ENCODE data around the gene SCAMP3.

SCAMP3 gene

DNA sequence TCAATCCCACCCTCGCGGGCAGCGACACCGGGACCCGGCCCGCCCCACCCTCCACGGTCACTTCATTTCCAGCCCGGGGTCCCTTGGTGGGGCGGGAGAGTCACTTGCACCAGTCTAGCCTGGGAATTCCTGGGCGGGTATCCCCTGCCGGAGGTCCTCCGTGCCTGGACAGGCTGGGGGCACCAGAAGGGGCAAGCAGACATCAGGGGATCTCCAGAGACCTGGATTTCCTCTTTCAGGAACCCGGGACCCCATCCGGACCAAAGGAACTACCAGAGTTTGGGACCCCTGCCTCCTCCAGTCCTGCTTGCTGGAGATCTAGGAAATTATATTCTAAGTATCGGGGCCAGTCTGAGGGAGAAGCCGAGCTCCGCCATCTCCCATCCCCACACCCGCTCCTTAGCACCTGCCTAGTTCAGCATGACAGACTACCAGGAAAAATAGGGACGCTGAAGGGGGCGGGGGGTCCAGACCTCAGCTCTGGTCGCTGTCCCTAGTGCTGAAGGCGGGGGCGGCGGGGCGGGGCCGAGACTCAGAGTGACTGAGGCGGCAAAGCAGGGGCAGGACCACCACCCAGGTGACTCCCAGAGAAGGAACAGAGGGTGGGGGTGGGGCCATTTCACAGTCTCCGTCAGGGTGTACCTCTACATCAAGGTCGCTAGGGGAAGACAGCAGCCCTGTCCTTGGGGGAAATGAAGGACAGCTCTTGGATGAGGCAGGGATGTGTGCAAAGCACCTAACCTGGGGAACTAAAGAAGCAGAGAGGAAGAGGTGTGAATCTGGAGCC is 15.9 kb upstream of the SCAMP3 start:
- DNase-seq (ENCODE audit: low read depth) = no peak
- H3K4me3 ChIP-seq (ENCODE audit: low read depth, low read length) = peak overlapping the region; percentile 60
- TF ChIP-seq CTCF (IDR thresholded peaks at IDR 0.05; ENCODE audit: low read depth, low read length, missing control alignments) = peak; percentile 44
- in situ Hi-C loops (cut with HindIII; ENCODE audit: low sequenced_read_pairs) = no loop called here

DNA sequence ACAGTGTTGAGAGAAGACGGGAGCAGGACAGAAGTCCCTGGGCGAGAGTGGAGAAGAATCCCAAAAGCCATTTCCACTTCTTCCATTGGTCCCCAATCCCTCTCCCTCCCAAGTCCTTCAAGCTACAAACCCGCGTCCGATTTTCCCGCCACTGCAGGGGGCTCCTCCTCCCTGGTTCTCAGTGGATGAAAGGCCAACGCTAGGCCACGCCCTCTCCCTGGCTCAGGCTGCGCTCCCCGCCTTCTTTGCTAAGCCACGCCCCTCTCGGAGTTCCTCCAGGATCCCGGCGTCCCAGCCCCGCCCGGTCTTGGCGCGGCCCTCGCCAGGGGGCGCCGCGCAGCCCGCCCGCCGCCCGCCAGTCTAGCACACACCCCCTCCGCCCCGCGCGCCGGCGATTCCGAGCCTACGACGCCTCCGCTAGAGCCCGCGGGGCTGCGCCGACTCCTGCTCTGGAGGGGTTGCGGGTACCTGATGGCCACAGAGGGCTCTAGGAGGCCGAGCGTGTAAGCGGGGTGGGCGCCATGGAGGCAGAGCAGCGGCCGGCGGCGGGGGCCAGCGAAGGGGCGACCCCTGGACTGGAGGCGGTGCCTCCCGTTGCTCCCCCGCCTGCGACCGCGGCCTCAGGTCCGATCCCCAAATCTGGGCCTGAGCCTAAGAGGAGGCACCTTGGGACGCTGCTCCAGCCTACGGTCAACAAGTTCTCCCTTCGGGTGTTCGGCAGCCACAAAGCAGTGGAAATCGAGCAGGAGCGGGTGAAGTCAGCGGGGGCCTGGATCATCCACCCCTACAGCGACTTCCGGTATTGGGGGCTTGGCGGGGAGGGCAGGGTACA is 15.1 kb upstream of the SCAMP3 start, which contains the start of gene HCN3:
HCN3 (plus strand) TSS at position 394 of the 832 bp plus-strand sequence; CDS start at position 522, 128 bp downstream.
- DNase-seq (ENCODE audit: low read depth) = peak; percentile 87
- peak within 1 kb of the TSS; percentile 60 for H3K4me3 ChIP-seq (ENCODE audit: low read depth, low read length)
- in situ Hi-C loops (cut with HindIII; ENCODE audit: low sequenced_read_pairs) = no loop called here
- peak; percentile 36 for TF ChIP-seq CTCF (IDR thresholded peaks at IDR 0.05; ENCODE audit: low read depth, low read length, missing control alignments)

GRCh38 chr1:155273343-155274245 is 11.4 kb upstream of the SCAMP3 start, which contains the start of gene CLK2:
Gene CLK2, minus strand, starts transcription at chr1:155273504. Its CDS starts 2,527 bp downstream, at chr1:155270977.
- in situ Hi-C loops (cut with HindIII; ENCODE audit: low sequenced_read_pairs) = no loop called here
- peak within 1 kb of the TSS; percentile 82 for H3K4me3 ChIP-seq (ENCODE audit: low read depth, low read length)
- DNase-seq (ENCODE audit: low read depth) = peak; percentile 68
- no peak for TF ChIP-seq CTCF (IDR thresholded peaks at IDR 0.05; ENCODE audit: low read depth, low read length, missing control alignments)

DNA sequence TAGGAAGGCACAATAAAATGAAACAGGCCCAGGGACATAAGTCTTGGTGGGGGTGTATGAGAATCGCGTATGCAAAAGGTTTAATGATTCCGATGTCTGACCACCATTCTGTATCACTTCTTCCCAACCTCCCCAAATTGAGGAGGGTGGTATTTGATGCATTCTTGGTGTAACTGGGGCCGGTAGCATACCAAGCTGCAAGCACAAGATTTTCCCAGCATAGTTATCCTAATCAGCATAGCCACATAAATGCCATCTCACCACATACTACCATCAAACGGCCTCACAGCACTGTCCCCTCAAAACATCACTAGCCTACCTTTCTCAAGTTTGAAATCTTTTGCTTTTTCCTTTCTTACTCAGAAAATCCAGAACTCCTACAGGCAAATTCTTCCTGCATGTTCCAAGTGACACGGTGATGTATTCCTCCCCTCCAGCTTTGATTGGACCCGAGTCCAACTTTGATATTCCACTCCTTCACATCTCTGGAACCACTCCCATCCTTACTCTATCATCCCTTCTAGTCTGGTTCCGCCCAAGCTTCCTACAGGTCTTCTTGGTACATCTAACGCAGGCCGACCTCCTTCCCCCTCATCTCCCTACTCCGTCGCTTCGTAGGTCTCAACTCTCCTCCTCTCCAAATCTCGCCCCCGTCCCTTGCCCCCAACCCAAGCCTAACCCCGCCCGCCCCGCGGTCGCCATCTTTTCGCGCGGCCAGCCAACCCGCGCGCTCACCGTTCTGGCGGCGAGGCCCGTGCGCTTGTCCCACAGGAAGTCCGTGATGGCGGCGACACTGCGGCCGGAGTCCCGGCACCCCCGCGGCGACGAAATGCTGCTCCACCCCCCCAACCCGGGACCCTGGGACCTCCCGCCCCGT is 10.5 kb upstream of the SCAMP3 start:
- H3K4me3 ChIP-seq (ENCODE audit: low read depth, low read length) = peak overlapping the region; percentile 82
- in situ Hi-C loops (cut with HindIII; ENCODE audit: low sequenced_read_pairs) = no loop called here
- peak; percentile 37 for DNase-seq (ENCODE audit: low read depth)
- TF ChIP-seq CTCF (IDR thresholded peaks at IDR 0.05; ENCODE audit: low read depth, low read length, missing control alignments) = no peak

DNA sequence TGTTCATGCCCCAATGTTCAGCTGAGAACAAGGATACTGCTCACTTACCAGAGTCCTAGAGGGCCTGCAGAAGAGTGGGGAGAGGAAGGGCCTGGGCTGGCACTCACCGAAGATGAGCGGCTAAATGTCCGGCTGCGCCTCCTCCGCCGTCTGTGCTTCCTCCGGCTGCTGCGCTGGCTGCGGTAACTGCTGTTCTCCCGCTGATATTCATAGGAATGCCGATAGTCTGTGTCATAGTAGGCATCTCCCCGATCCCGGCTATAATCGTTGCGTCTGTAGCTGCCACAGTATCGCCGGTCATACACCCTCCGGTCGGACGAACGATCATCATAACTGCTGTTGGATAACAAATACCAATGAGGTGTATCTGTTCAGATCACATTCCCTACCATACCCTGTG is 7.2 kb upstream of the SCAMP3 start:
- no peak overlapping the region for H3K4me3 ChIP-seq (ENCODE audit: low read depth, low read length)
- in situ Hi-C loops (cut with HindIII; ENCODE audit: low sequenced_read_pairs) = no loop called here
- TF ChIP-seq CTCF (IDR thresholded peaks at IDR 0.05; ENCODE audit: low read depth, low read length, missing control alignments) = no peak
- no peak for DNase-seq (ENCODE audit: low read depth)
